SK-N-SH treated with all-trans-retinoic acid at 6 μM for 48 hours (cell line): Measurements from ENCODE around the gene BMP2.

Experiments used
- BACH2 ChIP-seq: fragments of 250-450 bp; sonication (Bioruptor Pico); IDR thresholded peaks from 2 replicates; pipeline ENCODE4 v1.9.0; 2021; ENCODE audit warnings: mild to moderate bottlenecking, borderline replicate concordance
- PPARA ChIP-seq: fragments of 250-450 bp; sonication (Bioruptor Pico); IDR thresholded peaks from 2 replicates; pipeline ENCODE4 v1.5.0; 2020; ENCODE audit warnings: mild to moderate bottlenecking, borderline replicate concordance
- RARB ChIP-seq: fragments of 250-450 bp; sonication (Bioruptor Pico); IDR thresholded peaks from 2 replicates; pipeline ENCODE4 v1.8.0; 2021; ENCODE audit warnings: mild to moderate bottlenecking, moderate library complexity
- ZFP30 ChIP-seq: fragments of 450-650 bp; formaldehyde crosslinking; IDR thresholded peaks from 2 replicates; pipeline ENCODE4 v1.5.0; 2022; ENCODE audit warnings: mild to moderate bottlenecking, moderate library complexity
- ZNF565 ChIP-seq: fragments of 450-650 bp; formaldehyde crosslinking; conservative IDR thresholded peaks from 2 replicates; pipeline ENCODE4 v1.5.0; 2020; ENCODE audit warnings: low read depth, mild to moderate bottlenecking, moderate library complexity
- ZNF8 ChIP-seq: fragments of 450-650 bp; formaldehyde crosslinking; IDR thresholded peaks from 2 replicates; pipeline ENCODE4 v1.5.0; 2020; ENCODE audit warnings: mild to moderate bottlenecking, moderate library complexity
- TF ChIP-seq, protein P1 (sequence below): fragments of 250-450 bp; sonication (Bioruptor Pico); IDR thresholded peaks from 2 replicates; pipeline ENCODE4 v1.5.1; 2021; ENCODE audit warnings: mild to moderate bottlenecking, moderate library complexity
- TF ChIP-seq, protein P2 (sequence below): fragments of 250-450 bp; sonication (Bioruptor Pico); IDR thresholded peaks from 2 replicates; pipeline ENCODE4 v1.8.0; 2020; ENCODE audit warnings: mild to moderate bottlenecking, moderate library complexity, borderline replicate concordance
- TF ChIP-seq, protein P3 (sequence below): fragments of 250-450 bp; sonication (Bioruptor Pico); IDR thresholded peaks from 2 replicates; pipeline ENCODE4 v1.5.0; 2020; ENCODE audit warnings: mild to moderate bottlenecking, moderate library complexity
- TF ChIP-seq, protein P4 (sequence below): fragments of 250-450 bp; sonication (Bioruptor Pico); IDR thresholded peaks from 2 replicates; pipeline ENCODE4 v1.8.0; 2021; ENCODE audit warnings: low read depth, mild to moderate bottlenecking, moderate library complexity, borderline replicate concordance

DNA sequence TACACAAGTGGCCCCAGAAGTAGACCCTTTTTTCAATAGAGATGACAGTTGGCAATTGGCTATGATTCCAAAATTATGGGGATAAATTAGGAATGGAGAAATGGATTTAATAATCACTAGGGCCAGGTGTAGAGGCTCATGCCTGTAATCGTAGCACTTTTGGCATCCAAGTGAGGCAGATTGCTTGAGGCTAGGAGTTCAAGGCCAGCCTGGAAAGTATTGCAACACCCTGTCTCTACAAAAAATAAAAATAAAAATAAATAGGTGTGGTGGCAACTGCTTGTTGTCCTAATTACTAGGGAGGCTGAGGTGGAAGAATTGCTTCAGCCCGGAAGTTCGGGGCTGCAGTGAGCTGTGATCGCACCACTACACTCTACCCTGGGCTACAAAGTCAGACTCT lies 60.0 kb downstream of the BMP2 start:
- TF ChIP-seq ZNF565 (no peak), PPARA (CRISPR knock-in tag) (no peak), RARB (no peak), BACH2 (CRISPR knock-in tag) (no peak), ZFP30 (CRISPR knock-in tag) (no peak), ZNF8 (CRISPR knock-in tag) (no peak)
- TF ChIP-seq, protein P1, sequence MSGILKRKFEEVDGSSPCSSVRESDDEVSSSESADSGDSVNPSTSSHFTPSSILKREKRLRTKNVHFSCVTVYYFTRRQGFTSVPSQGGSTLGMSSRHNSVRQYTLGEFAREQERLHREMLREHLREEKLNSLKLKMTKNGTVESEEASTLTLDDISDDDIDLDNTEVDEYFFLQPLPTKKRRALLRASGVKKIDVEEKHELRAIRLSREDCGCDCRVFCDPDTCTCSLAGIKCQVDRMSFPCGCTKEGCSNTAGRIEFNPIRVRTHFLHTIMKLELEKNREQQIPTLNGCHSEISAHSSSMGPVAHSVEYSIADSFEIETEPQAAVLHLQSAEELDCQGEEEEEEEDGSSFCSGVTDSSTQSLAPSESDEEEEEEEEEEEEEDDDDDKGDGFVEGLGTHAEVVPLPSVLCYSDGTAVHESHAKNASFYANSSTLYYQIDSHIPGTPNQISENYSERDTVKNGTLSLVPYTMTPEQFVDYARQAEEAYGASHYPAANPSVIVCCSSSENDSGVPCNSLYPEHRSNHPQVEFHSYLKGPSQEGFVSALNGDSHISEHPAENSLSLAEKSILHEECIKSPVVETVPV (CRISPR knock-in tag) = no peak
- TF ChIP-seq, protein P2, sequence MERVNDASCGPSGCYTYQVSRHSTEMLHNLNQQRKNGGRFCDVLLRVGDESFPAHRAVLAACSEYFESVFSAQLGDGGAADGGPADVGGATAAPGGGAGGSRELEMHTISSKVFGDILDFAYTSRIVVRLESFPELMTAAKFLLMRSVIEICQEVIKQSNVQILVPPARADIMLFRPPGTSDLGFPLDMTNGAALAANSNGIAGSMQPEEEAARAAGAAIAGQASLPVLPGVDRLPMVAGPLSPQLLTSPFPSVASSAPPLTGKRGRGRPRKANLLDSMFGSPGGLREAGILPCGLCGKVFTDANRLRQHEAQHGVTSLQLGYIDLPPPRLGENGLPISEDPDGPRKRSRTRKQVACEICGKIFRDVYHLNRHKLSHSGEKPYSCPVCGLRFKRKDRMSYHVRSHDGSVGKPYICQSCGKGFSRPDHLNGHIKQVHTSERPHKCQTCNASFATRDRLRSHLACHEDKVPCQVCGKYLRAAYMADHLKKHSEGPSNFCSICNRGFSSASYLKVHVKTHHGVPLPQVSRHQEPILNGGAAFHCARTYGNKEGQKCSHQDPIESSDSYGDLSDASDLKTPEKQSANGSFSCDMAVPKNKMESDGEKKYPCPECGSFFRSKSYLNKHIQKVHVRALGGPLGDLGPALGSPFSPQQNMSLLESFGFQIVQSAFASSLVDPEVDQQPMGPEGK (CRISPR knock-in tag) = no peak
- TF ChIP-seq, protein P3, sequence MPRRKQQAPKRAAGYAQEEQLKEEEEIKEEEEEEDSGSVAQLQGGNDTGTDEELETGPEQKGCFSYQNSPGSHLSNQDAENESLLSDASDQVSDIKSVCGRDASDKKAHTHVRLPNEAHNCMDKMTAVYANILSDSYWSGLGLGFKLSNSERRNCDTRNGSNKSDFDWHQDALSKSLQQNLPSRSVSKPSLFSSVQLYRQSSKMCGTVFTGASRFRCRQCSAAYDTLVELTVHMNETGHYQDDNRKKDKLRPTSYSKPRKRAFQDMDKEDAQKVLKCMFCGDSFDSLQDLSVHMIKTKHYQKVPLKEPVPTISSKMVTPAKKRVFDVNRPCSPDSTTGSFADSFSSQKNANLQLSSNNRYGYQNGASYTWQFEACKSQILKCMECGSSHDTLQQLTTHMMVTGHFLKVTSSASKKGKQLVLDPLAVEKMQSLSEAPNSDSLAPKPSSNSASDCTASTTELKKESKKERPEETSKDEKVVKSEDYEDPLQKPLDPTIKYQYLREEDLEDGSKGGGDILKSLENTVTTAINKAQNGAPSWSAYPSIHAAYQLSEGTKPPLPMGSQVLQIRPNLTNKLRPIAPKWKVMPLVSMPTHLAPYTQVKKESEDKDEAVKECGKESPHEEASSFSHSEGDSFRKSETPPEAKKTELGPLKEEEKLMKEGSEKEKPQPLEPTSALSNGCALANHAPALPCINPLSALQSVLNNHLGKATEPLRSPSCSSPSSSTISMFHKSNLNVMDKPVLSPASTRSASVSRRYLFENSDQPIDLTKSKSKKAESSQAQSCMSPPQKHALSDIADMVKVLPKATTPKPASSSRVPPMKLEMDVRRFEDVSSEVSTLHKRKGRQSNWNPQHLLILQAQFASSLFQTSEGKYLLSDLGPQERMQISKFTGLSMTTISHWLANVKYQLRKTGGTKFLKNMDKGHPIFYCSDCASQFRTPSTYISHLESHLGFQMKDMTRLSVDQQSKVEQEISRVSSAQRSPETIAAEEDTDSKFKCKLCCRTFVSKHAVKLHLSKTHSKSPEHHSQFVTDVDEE (CRISPR knock-in tag) = no peak
- TF ChIP-seq, protein P4, sequence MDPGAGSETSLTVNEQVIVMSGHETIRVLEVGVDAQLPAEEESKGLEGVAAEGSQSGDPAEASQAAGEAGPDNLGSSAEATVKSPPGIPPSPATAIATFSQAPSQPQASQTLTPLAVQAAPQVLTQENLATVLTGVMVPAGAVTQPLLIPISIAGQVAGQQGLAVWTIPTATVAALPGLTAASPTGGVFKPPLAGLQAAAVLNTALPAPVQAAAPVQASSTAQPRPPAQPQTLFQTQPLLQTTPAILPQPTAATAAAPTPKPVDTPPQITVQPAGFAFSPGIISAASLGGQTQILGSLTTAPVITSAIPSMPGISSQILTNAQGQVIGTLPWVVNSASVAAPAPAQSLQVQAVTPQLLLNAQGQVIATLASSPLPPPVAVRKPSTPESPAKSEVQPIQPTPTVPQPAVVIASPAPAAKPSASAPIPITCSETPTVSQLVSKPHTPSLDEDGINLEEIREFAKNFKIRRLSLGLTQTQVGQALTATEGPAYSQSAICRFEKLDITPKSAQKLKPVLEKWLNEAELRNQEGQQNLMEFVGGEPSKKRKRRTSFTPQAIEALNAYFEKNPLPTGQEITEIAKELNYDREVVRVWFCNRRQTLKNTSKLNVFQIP (CRISPR knock-in tag) = no peak
